ENCODE data around the gene HOXA4. TPM values are rescaled to one million over a fixed set of nuclear protein-coding genes. Genes with fewer than 3 reads are reported as not detected.

HOXA4 gene
- total and polyA plus RNA-seq, 4 experiments from 2014 or later, result 0.19 to 0.30 TPM; not detected in 2

DNA sequence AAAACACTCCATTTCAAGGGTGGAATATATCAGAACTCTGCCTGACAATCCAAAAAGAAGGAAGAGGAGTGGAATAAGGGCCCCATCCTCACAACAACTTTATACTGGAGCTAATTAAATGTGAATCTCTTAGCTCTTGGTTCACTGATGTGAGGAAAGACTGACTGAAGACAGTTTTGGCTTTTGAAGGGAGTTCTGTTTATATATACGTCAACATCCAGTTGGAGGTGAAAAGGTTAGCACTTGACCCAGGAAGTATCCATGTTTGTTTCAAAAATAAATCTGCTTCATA lies 37.8 kb downstream of the HOXA4 start:
- Histone ChIP-seq H3K27ac (ENCODE audit: low read depth, low read length) (no peak overlapping the region), H3K4me3 (ENCODE audit: low read length in 2 of 2) (no peak overlapping the region), H3K9me3 (ENCODE audit: control insufficient read depth in 1 of 2, low read length in 2 of 2) (no peaks in the 10 kb centered on the region), H3K4me1 (ENCODE audit: insufficient read depth, low read length) (peaks cover 25% of the 10 kb centered on the region), H3K36me3 (ENCODE audit: insufficient read depth, low read length) (no peaks in the 10 kb centered on the region), H3K27me3 (ENCODE audit: insufficient read depth, low read length) (peaks cover 15% of the 10 kb centered on the region)
- POLR2A ChIA-PET (ENCODE audit: partially characterized antibody), result no interaction called here
- Mint-ChIP-seq H3K27ac (peak overlapping the region in 1 of 7 donors; percentile 6), H3K36me3 (peaks cover 0 to 6% of the 10 kb centered on the region in 2 donors), H3K9me3 (peaks cover 0 to 3% (median 0%) of the 10 kb centered on the region in 8 donors), H3K4me3 (peak overlapping the region in 1 of 8 donors; percentile 7), H3K4me1 (peaks cover 10 to 38% (median 22%) of the 10 kb centered on the region in 4 donors), H3K27me3 (peaks cover 52 to 65% of the 10 kb centered on the region in 2 donors)
- DNase-seq, result no peak
- intact Hi-C loops (cut with micrococcal nuclease), result no loop called here
- CTCF ChIA-PET (ENCODE audit: partially characterized antibody), result interaction anchor here (1.4 kb wide), 1 partner anchor 68 kb away, joined by 3 read pairs; no protein-coding TSS in a partner anchor

DNA sequence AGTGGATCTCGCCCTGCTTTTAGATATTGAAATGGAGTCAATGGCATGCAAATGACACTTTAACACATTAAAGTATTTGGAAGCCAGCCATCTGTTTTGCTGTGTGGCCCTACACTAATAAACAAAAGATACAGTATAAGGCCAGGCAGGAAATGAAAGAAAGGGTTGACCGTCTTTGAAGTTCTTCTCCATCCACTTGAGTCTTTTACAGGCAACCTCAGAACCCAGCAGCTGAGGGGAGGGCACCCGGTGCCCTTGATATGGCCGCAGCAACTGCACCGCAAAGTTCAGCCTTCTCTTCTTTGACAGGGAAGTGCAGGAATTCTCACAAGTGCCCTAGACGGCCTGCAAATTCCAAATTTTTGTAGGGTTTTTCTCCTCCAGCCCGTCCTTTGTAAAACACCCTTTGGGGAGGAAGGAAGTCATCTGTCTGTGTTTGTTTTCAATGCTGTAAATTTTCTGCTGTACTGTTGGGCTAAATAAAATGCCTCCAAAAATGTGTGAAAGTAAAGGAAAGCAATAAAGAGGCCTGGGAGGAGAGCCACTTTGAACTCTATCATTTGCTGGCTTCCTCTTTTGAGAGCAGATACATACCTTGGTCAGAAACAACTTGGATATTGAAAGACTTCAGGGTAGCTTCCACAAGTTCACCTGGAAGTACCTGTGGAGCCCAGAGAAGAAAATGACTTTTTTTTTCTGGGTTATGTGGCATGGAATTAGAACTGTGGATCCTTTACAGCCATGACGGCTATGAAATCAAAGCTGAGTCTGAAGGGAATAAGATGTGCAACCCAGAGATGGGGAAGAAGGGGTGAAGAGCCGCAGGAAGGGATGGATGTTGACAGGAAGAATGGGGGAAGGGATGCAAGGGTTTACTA lies 38.4 kb downstream of the HOXA4 start:
- no peak for DNase-seq
- CTCF ChIA-PET (ENCODE audit: partially characterized antibody), result interaction anchor here (1.4 kb wide), 1 partner anchor 69 kb away, joined by 3 read pairs; no protein-coding TSS in a partner anchor
- Mint-ChIP-seq H3K27ac (peak overlapping the region in 1 of 7 donors; percentile 6), H3K4me3 (peak overlapping the region in 1 of 8 donors; percentile 7), H3K36me3 (peaks cover 0 to 6% of the 10 kb centered on the region in 2 donors), H3K9me3 (peaks cover 0 to 3% (median 0%) of the 10 kb centered on the region in 8 donors), H3K4me1 (peaks cover 8 to 38% (median 19%) of the 10 kb centered on the region in 4 donors), H3K27me3 (peaks cover 53 to 69% of the 10 kb centered on the region in 2 donors)
- H3K4me3 ChIP-seq (ENCODE audit: low read length in 2 of 2), result no peak overlapping the region
- intact Hi-C loops (cut with micrococcal nuclease), result no loop called here
- POLR2A ChIA-PET (ENCODE audit: partially characterized antibody), result no interaction called here
- no peak overlapping the region for H3K27ac ChIP-seq (ENCODE audit: low read depth, low read length)
- peaks cover 19% of the 10 kb centered on the region for H3K4me1 ChIP-seq (ENCODE audit: insufficient read depth, low read length)
- no peaks in the 10 kb centered on the region for H3K36me3 ChIP-seq (ENCODE audit: insufficient read depth, low read length)
- H3K9me3 ChIP-seq (ENCODE audit: control insufficient read depth in 1 of 2, low read length in 2 of 2), result no peaks in the 10 kb centered on the region
- peaks cover 19% of the 10 kb centered on the region for H3K27me3 ChIP-seq (ENCODE audit: insufficient read depth, low read length)

DNA sequence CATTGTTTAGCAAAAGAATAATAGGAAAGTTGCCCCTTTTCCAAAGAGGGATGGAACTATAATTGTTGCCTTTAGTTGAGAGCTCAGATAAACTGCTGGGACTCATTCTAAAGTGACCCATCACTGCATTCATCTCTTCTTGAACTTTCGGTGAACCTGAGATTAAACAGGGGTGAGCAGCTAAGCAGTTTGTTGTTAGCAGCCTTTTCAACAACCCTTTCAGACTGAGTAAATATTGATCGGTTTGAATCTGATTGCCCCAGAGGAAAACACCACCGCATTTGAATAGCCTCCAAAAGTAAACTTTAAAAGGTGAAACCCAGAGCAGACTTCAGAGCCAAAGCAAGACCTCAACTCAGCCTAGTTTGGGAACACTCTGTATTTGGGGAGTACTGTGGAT lies 39.5 kb downstream of the HOXA4 start:
- intact Hi-C loops (cut with micrococcal nuclease), result no loop called here
- H3K9me3 ChIP-seq (ENCODE audit: control insufficient read depth in 1 of 2, low read length in 2 of 2), result no peaks in the 10 kb centered on the region
- H3K4me1 ChIP-seq (ENCODE audit: insufficient read depth, low read length), result peaks cover 15% of the 10 kb centered on the region
- Mint-ChIP-seq H3K4me1 (peaks cover 7 to 36% (median 13%) of the 10 kb centered on the region in 4 donors), H3K27ac (no peak overlapping the region), H3K27me3 (peaks cover 54 to 71% of the 10 kb centered on the region in 2 donors), H3K9me3 (peaks cover 0 to 4% (median 0%) of the 10 kb centered on the region in 8 donors), H3K4me3 (no peak overlapping the region), H3K36me3 (peaks cover 0 to 5% of the 10 kb centered on the region in 2 donors)
- H3K36me3 ChIP-seq (ENCODE audit: insufficient read depth, low read length), result no peaks in the 10 kb centered on the region
- DNase-seq, result no peak
- POLR2A ChIA-PET (ENCODE audit: partially characterized antibody), result no interaction called here
- no peak overlapping the region for H3K27ac ChIP-seq (ENCODE audit: low read depth, low read length)
- H3K4me3 ChIP-seq (ENCODE audit: low read length in 2 of 2), result no peak overlapping the region
- H3K27me3 ChIP-seq (ENCODE audit: insufficient read depth, low read length), result peaks cover 20% of the 10 kb centered on the region
- CTCF ChIA-PET (ENCODE audit: partially characterized antibody), result no interaction called here

DNA sequence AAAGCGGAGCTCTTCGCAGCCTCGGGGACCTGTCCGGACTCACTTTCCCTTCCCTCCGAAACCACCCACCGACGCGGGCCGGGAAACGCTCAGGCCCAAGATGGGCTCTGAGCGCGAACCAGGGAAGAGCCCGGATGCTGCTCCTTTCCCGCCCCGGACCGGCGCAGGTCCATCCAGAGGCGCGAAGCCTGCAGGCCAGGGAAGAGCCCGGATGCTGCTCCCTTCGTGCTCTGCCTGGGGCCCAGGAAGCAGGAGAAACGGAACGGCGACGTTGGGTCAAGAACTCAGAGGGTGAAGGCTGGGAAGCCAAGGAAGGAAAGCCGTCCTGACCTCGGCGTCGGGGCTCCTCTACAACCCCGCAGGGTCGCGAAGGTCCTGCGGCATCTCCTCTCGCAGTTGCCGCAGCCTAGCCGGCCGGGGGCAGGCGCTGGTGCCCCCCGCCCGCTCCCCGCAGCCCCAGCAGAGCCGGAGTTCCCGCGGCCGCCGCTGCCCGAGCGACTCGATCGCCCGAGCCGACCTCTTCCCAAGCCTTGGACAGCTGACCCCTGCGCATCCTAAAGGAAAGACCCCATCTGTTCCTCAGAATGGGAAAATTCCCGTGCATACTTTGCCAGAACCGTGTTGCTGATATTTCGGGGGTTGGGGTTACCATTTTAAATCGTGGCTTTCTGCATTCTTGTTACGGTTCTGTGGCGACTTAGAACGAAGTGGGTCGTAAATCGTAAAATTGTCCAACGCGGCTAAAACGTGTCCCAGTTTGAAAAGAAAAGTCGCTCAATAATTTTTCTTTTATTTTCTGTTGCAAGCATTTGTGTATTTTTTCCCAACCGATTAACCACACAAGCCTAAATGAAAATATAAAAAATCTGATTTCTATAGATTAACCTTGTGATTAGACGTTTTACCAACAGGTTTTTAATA lies 42.3 kb downstream of the HOXA4 start:
- peaks cover 0 to 4% (median 0%) of the 10 kb centered on the region in 8 donors for H3K9me3 Mint-ChIP-seq
- peaks cover 7% of the 10 kb centered on the region for H3K4me1 ChIP-seq (ENCODE audit: insufficient read depth, low read length)
- no peaks in the 10 kb centered on the region for H3K36me3 ChIP-seq (ENCODE audit: insufficient read depth, low read length)
- intact Hi-C loops (cut with micrococcal nuclease), result no loop called here
- no peak overlapping the region for H3K27ac Mint-ChIP-seq
- peaks cover 0 to 16% (median 4%) of the 10 kb centered on the region in 4 donors for H3K4me1 Mint-ChIP-seq
- peak overlapping the region in 4 of 8 donors; percentile 14 to 69 (median 61) for H3K4me3 Mint-ChIP-seq
- no peak overlapping the region for H3K27ac ChIP-seq (ENCODE audit: low read depth, low read length)
- peaks cover 54 to 59% of the 10 kb centered on the region in 2 donors for H3K27me3 Mint-ChIP-seq
- ChIA-PET POLR2A (ENCODE audit: partially characterized antibody) (no interaction called here), CTCF (ENCODE audit: partially characterized antibody) (no interaction called here)
- H3K4me3 ChIP-seq (ENCODE audit: low read length in 2 of 2), result no peak overlapping the region
- no peaks in the 10 kb centered on the region for H3K36me3 Mint-ChIP-seq
- peaks cover 23% of the 10 kb centered on the region for H3K27me3 ChIP-seq (ENCODE audit: insufficient read depth, low read length)
- H3K9me3 ChIP-seq (ENCODE audit: control insufficient read depth in 1 of 2, low read length in 2 of 2), result no peaks in the 10 kb centered on the region
- no peak for DNase-seq

DNA sequence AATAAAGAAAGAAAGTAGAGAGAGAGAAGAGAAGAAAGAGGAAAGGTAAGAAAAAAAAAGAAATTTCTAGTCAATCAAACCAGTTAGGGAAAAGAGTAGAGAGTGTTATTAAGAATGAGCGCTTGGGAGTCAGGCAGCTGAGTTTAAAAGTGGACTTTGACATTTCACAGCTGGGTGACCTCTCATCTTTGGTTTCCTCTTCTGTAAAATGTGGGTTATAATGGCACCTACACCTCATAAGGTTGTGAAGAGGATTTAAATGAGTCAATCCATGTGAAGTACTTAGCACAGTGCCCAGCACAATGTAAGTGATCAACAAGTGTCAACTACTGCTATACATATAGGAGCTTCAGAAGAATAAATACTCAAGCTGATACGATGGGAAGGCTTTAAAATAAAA lies 46.9 kb downstream of the HOXA4 start:
- Mint-ChIP-seq H3K4me3 (no peak overlapping the region), H3K9me3 (peaks cover 0 to 4% (median 0%) of the 10 kb centered on the region in 8 donors), H3K36me3 (no peaks in the 10 kb centered on the region), H3K27ac (no peak overlapping the region), H3K4me1 (peaks cover 0 to 16% (median 4%) of the 10 kb centered on the region in 4 donors), H3K27me3 (peaks cover 22 to 23% of the 10 kb centered on the region in 2 donors)
- DNase-seq, result no peak
- intact Hi-C loops (cut with micrococcal nuclease), result no loop called here
- Histone ChIP-seq H3K27ac (ENCODE audit: low read depth, low read length) (no peak overlapping the region), H3K4me3 (ENCODE audit: low read length in 2 of 2) (no peak overlapping the region), H3K4me1 (ENCODE audit: insufficient read depth, low read length) (peaks cover 6% of the 10 kb centered on the region), H3K9me3 (ENCODE audit: control insufficient read depth in 1 of 2, low read length in 2 of 2) (no peaks in the 10 kb centered on the region), H3K36me3 (ENCODE audit: insufficient read depth, low read length) (no peaks in the 10 kb centered on the region), H3K27me3 (ENCODE audit: insufficient read depth, low read length) (peaks cover 14% of the 10 kb centered on the region)
- ChIA-PET POLR2A (ENCODE audit: partially characterized antibody) (no interaction called here), CTCF (ENCODE audit: partially characterized antibody) (interaction anchor here (0.6 kb wide), 1 partner anchor 27 kb away, joined by 3 read pairs; no protein-coding TSS in a partner anchor)

DNA sequence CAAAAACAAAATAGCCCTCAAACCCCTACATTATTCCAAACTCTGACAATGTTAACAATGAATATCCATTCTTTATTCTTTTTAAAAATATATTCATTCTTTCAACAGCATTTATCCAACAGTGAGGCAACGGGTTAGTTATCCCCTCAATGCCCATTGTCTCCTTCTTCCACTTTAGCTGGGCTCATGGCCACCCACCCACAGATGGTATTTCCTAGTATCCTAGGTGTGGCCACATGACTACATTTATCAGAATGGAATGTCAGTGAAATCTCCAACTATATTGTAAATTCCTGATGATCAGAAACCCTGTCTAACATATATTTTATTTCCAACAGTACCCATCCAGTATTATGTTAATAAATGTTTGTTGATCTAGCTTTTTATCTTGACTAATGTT lies 48.4 kb downstream of the HOXA4 start:
- no peaks in the 10 kb centered on the region for H3K36me3 Mint-ChIP-seq
- no peaks in the 10 kb centered on the region for H3K4me1 ChIP-seq (ENCODE audit: insufficient read depth, low read length)
- H3K4me1 Mint-ChIP-seq, result peaks cover 0 to under 1% (median 0%) of the 10 kb centered on the region in 4 donors
- intact Hi-C loops (cut with micrococcal nuclease), result no loop called here
- POLR2A ChIA-PET (ENCODE audit: partially characterized antibody), result no interaction called here
- CTCF ChIA-PET (ENCODE audit: partially characterized antibody), result no interaction called here
- no peak overlapping the region for H3K27ac Mint-ChIP-seq
- no peak overlapping the region for H3K4me3 Mint-ChIP-seq
- peaks cover 12 to 17% of the 10 kb centered on the region in 2 donors for H3K27me3 Mint-ChIP-seq
- no peaks in the 10 kb centered on the region for H3K9me3 ChIP-seq (ENCODE audit: control insufficient read depth in 1 of 2, low read length in 2 of 2)
- H3K36me3 ChIP-seq (ENCODE audit: insufficient read depth, low read length), result no peaks in the 10 kb centered on the region
- H3K27me3 ChIP-seq (ENCODE audit: insufficient read depth, low read length), result peaks cover 4% of the 10 kb centered on the region
- H3K27ac ChIP-seq (ENCODE audit: low read depth, low read length), result no peak overlapping the region
- H3K9me3 Mint-ChIP-seq, result peaks cover 0 to under 1% (median 0%) of the 10 kb centered on the region in 8 donors
- no peak for DNase-seq
- no peak overlapping the region for H3K4me3 ChIP-seq (ENCODE audit: low read length in 2 of 2)
